HepG2 (cell line): ENCODE measurements around the gene SLC25A44. TPM values are rescaled to one million over a fixed set of nuclear protein-coding genes. Genes with fewer than 3 reads are reported as not detected.
"Not testable (repeated sequence)": the region's sequence is repeated elsewhere in the genome, so short reads cannot be mapped to it uniquely, and the experiment has no call there.

Experiments used
- ATAC-seq: fragments of 200-7000 bp; cut with Tn5 transposase; 3 replicates; pipeline ENCODE4 v1.9.1; 2020; ENCODE audit warnings: mild to moderate bottlenecking, moderate library complexity
- BruUV-seq: library from RNA; stranded (reverse); fragments of 400-500 nt; replicated peaks from 2 replicates; lab custom pipeline; 2021; lab: Mats Ljungman, UMichigan
- CTCF ChIA-PET: fragments of 300-600 bp; formaldehyde crosslinking; extraction: SDS; loops from one replicate; lab custom pipeline; 2021; ENCODE audit warnings: low total read pairs, inconsistent platforms, low intra/inter-chr PET ratio; lab: Yijun Ruan, JAX
- POLR2A ChIA-PET: fragments of 350-600 bp; sonication (Branson Sonifier 250); formaldehyde crosslinking; loops from one replicate; lab custom pipeline; 2020; ENCODE audit warnings: antibody characterized with exemption, inconsistent platforms; lab: Yijun Ruan, JAX
- DNase-seq: peaks from one replicate; pipeline ENCODE4 v3.0.0-alpha.2; 2015; ENCODE audit warnings: low spot score
- FAIRE-seq: peaks from 3 replicates; lab custom pipeline; 2011; peaks lifted over from hg19 to GRCh38; lab: Jason Lieb, UNC
- H2AFZ ChIP-seq: one replicate; pipeline ENCODE4 v1.6.1; 2011; ENCODE audit warnings: low read length, inconsistent platforms
- H3K27ac ChIP-seq: fragments of 300-600 bp; 3 replicates; pipeline ENCODE4 v1.8.0; 2011; ENCODE audit warnings: mixed run types, mild to moderate bottlenecking, mixed read lengths, low read length, inconsistent platforms; ENCODE audit not compliant: insufficient read depth; ENCODE audit errors: extremely low read length
- H3K27me3 ChIP-seq, 2 experiments: fragments of 200-600 bp in 1 of 2; 2 replicates in 1 of 2; 3 replicates in 1 of 2; pipeline versions ENCODE4 v1.6.0 to v1.8.0; 2011; ENCODE audit warnings: low read length in 2 of 2, mild to moderate bottlenecking in 2 of 2, moderate library complexity in 2 of 2, inconsistent platforms in 1 of 2; ENCODE audit not compliant: insufficient read depth in 2 of 2, control insufficient read depth in 1 of 2
- H3K36me3 ChIP-seq, 2 experiments: fragments of 200-600 bp in 1 of 2; replicated peaks in 1 of 2; 2 replicates in 1 of 2; 3 replicates in 1 of 2; pipeline versions ENCODE4 v1.5.1 to v1.8.0; 2011; ENCODE audit warnings: low read length in 2 of 2, inconsistent platforms in 1 of 2; ENCODE audit not compliant: insufficient read depth in 2 of 2, control insufficient read depth in 1 of 2
- H3K4me1 ChIP-seq: 2 replicates; pipeline ENCODE4 v1.5.1; 2012; ENCODE audit warnings: low read length, inconsistent platforms; ENCODE audit not compliant: insufficient read depth
- H3K4me2 ChIP-seq: 2 replicates; pipeline ENCODE4 v1.6.0; 2011; ENCODE audit warnings: low read depth, low read length, inconsistent platforms
- H3K4me3 ChIP-seq, 3 experiments: fragments of 200-600 bp in 1 of 3; sonication (generic), shearing (Covaris generic) in 1 of 3; replicated peaks in 1 of 3; 2 replicates each; pipeline ENCODE4 v1.5.1; 2011 to 2016; ENCODE audit warnings: low read length in 3 of 3, inconsistent platforms in 2 of 3, low read depth in 2 of 3, mild to moderate bottlenecking in 2 of 3, control low read depth in 1 of 3, mixed read lengths in 1 of 3; ENCODE audit not compliant: insufficient read depth in 1 of 3
- H3K79me2 ChIP-seq: one replicate; pipeline ENCODE4 v1.6.1; 2011; ENCODE audit warnings: low read length, inconsistent platforms; ENCODE audit not compliant: insufficient read depth
- H3K9ac ChIP-seq: 2 replicates; pipeline ENCODE4 v1.6.0; 2011; ENCODE audit warnings: mild to moderate bottlenecking, low read depth, low read length, inconsistent platforms; ENCODE audit not compliant: insufficient read depth
- H3K9me3 ChIP-seq: 2 replicates; pipeline ENCODE4 v1.5.1; 2012; ENCODE audit warnings: mild to moderate bottlenecking, low read length
- H4K20me1 ChIP-seq: 2 replicates; pipeline ENCODE4 v1.6.0; 2011; ENCODE audit warnings: inconsistent platforms, mild to moderate bottlenecking, low read length, moderate library complexity; ENCODE audit not compliant: insufficient read depth
- BORCS8-MEF2B ChIP-seq: sonication (generic); formaldehyde crosslinking; IDR thresholded peaks from 2 replicates; pipeline ENCODE4 v1.8.0; 2022; ENCODE audit warnings: mild to moderate bottlenecking, missing genetic modification reagents
- BRF2 ChIP-seq: sonication (generic); formaldehyde crosslinking; IDR thresholded peaks from 2 replicates; pipeline ENCODE4 v1.8.1; 2022; ENCODE audit warnings: mild to moderate bottlenecking, missing genetic modification reagents
- NRL ChIP-seq: sonication (generic); formaldehyde crosslinking; IDR thresholded peaks from 2 replicates; pipeline ENCODE4 v1.5.0; 2020; ENCODE audit warnings: missing genetic modification reagents, mild to moderate bottlenecking, moderate library complexity, borderline replicate concordance
- POLR2A ChIP-seq, 2 experiments: IDR thresholded peaks; 2 replicates each; pipeline ENCODE4 v1.6.1; 2011; ENCODE audit warnings: low read depth in 2 of 2, low read length in 2 of 2, mild to moderate bottlenecking in 1 of 2, moderate library complexity in 1 of 2; ENCODE audit not compliant: insufficient read depth in 1 of 2
- RBFOX2 ChIP-seq: fragments of 200-400 bp; formaldehyde crosslinking; IDR thresholded peaks from 2 replicates; pipeline ENCODE4 v1.6.1; 2017; ENCODE audit warnings: low read depth, mild to moderate bottlenecking, low read length
- ZBTB25 ChIP-seq: IDR thresholded peaks from 2 replicates; pipeline ENCODE4 v1.6.1; 2018; ENCODE audit warnings: missing genetic modification reagents
- ZFYVE20 ChIP-seq: sonication (generic); formaldehyde crosslinking; IDR thresholded peaks from 2 replicates; pipeline ENCODE4 v1.8.0; 2023; ENCODE audit warnings: low read depth, mild to moderate bottlenecking, moderate library complexity, missing genetic modification reagents, borderline replicate concordance
- ZNF207 ChIP-seq: fragments of 450-650 bp; IDR thresholded peaks from 2 replicates; pipeline ENCODE4 v1.6.1; 2016; ENCODE audit warnings: antibody characterized with exemption, borderline replicate concordance
- ZNF350 ChIP-seq: sonication (generic); formaldehyde crosslinking; IDR thresholded peaks from 2 replicates; pipeline ENCODE4 v1.4.0; 2020; ENCODE audit warnings: mild to moderate bottlenecking, low read depth, missing genetic modification reagents, borderline replicate concordance
- ZNF451 ChIP-seq: sonication (generic); formaldehyde crosslinking; IDR thresholded peaks from 2 replicates; pipeline ENCODE4 v1.5.0; 2020; ENCODE audit warnings: mild to moderate bottlenecking, missing genetic modification reagents
- ZNF557 ChIP-seq: sonication (generic); formaldehyde crosslinking; IDR thresholded peaks from 2 replicates; pipeline ENCODE4 v1.4.0; 2020; ENCODE audit warnings: missing genetic modification reagents
- ZNF891 ChIP-seq: sonication (generic); formaldehyde crosslinking; IDR thresholded peaks from 2 replicates; pipeline ENCODE4 v1.5.0; 2020; ENCODE audit warnings: mild to moderate bottlenecking, missing genetic modification reagents
- ZSCAN25 ChIP-seq: sonication (generic); formaldehyde crosslinking; IDR thresholded peaks from 2 replicates; pipeline ENCODE4 v1.8.0; 2022; ENCODE audit warnings: mild to moderate bottlenecking, missing genetic modification reagents
- WGBS: methylation state at CpG from one replicate; pipeline ENCODE4 v1.1.6; 2017; ENCODE audit warnings: low lambda C conversion rate; 5-methylcytosine and 5-hydroxymethylcytosine counted together
- in situ Hi-C: cut with HindIII; loops from 2 replicates; pipeline ENCODE4 v1.10.0; 2017; ENCODE audit warnings: low pct_unique_long_range_greater_than_20kb; ENCODE audit not compliant: extremely low pct_ligation_motif_present
- intact Hi-C: fragments of 100-400 bp; cut with micrococcal nuclease; formaldehyde crosslinking; loops from one replicate; pipeline ENCODE4 v1.10.0; 2022; ENCODE audit not compliant: unreplicated experiment
- polyA plus RNA-seq, 8 experiments: library from polyadenylated mRNA; depleted of rRNA in 3 of 8; stranded (reverse) in 7 of 8; unstranded in 1 of 8; fragments of >200 nt; fragmentation: Illumina TruSeq in 4 of 8; extraction: Trizol in 4 of 8; gene quantifications; 2 replicates each; pipeline versions ENCODE4 v1.2.1 to v1.2.3, GENCODE V29; 2011 to 2016; ENCODE audit warnings: low read depth in 4 of 8, missing spikeins in 1 of 8, mixed read lengths in 1 of 8; ENCODE audit not compliant: insufficient read depth in 1 of 8
- total RNA-seq, 5 experiments: library from RNA; depleted of rRNA; stranded (reverse); fragments of >200 nt; fragmentation: Illumina TruSeq; extraction: Trizol; gene quantifications; 2 replicates each; pipeline ENCODE4 v1.2.3, GENCODE V29; 2016; ENCODE audit warnings: low read depth in 1 of 5

Gene SLC25A44
- total and polyA plus RNA-seq, 2 of the 13 experiments (the other 11 are each of a cell fraction or from before 2014, with no cell fraction given) = 10.7 to 13.4 TPM

GRCh38 chr1:156216361-156217086, 22.6 kb downstream of the SLC25A44 start:
- in situ Hi-C loops, H2AFZ ChIP-seq, H3K9me3 ChIP-seq, H3K27me3 ChIP-seq, H4K20me1 ChIP-seq, H3K27ac ChIP-seq, DNase-seq, ATAC-seq, CTCF ChIA-PET, BruUV-seq, H3K4me2 ChIP-seq, intact Hi-C loops, H3K9ac ChIP-seq, H3K4me3 ChIP-seq, POLR2A ChIA-PET: not testable (repeated sequence)
- peaks cover 9 to 17% of the 10 kb centered on the region in 2 experiments; a peak in 4 of 5 replicates for H3K36me3 ChIP-seq
- TF ChIP-seq RBFOX2 = 0 out of 2 replicates have a peak, but pooled peaks have one; percentile 36
- WGBS = 95% methylated on average over 44 of the region's 55 CpGs
- H3K4me1 ChIP-seq = peaks cover 36% of the 10 kb centered on the region
- peak; percentile 100 for FAIRE-seq
- peaks cover 28% of the 10 kb centered on the region for H3K79me2 ChIP-seq

- Histone ChIP-seq H2AFZ (no peak overlapping the region), H3K9me3 (no peaks in the 10 kb centered on the region), H3K4me1 (peaks cover 29% of the 10 kb centered on the region), H3K4me2 (no peak overlapping the region), H3K4me3 (no peak overlapping the region), H3K36me3 (peaks cover 14 to 24% of the 10 kb centered on the region in 2 experiments; a peak in 4 of 5 replicates), H3K27ac (peak overlapping the region; percentile 11), H3K9ac (no peak overlapping the region), H3K79me2 (peaks cover 28% of the 10 kb centered on the region), H4K20me1 (no peaks in the 10 kb centered on the region), H3K27me3 (no peaks in the 10 kb centered on the region; a peak in 1 of 5 replicates)
- 98% methylated on average over 2 of the region's 2 CpGs for WGBS
- in situ Hi-C loops (no loop called here), intact Hi-C loops (no loop called here)
- ChIA-PET POLR2A (interaction anchor here (1.2 kb wide), 1 partner anchor 45 kb away, joined by 4 read pairs; no protein-coding TSS in a partner anchor), CTCF (no interaction called here)
- ATAC-seq (no peak), FAIRE-seq (no peak), DNase-seq (no peak)
- TF ChIP-seq ZNF207 (no peak), ZNF557 (CRISPR knock-in tag) (no peak), ZNF350 (CRISPR knock-in tag) (no peak), ZNF451 (CRISPR knock-in tag) (no peak), NRL (no peak), ZSCAN25 (CRISPR knock-in tag) (no peak), BRF2 (CRISPR knock-in tag) (no peak), ZFYVE20 (CRISPR knock-in tag) (no peak), POLR2A (IDR thresholded peaks at IDR 0.05; ENCODE audit: insufficient read depth in 1 of 2, low read depth in 2 of 2, low read length in 2 of 2) (no peak), ZBTB25 (CRISPR knock-in tag) (no peak), BORCS8-MEF2B (no peak), ZNF891 (CRISPR knock-in tag) (no peak)
- no TSS peak for BruUV-seq
These were observed 24.0 kb downstream of the SLC25A44 start for GRCh38 chr1:156217871-156218270.
